H1 (cell line): ENCODE data around the gene DHH. TPM values are rescaled to one million over a fixed set of nuclear protein-coding genes. Genes with fewer than 3 reads are reported as not detected.

Experiments used
- ASH2L ChIP-seq: fragments of 200-600, 300-600 bp; sonication (generic); IDR thresholded peaks from one replicate; pipeline ENCODE4 v1.7.1; 2017; ENCODE audit warnings: low read length
- CBX5 ChIP-seq: fragments of 300-800, 300-1000 bp; sonication (generic); IDR thresholded peaks from 2 replicates; pipeline ENCODE4 v1.7.1; 2016; ENCODE audit warnings: antibody characterized with exemption, low read length, low read depth
- CEBPB ChIP-seq: IDR thresholded peaks from 2 replicates; pipeline ENCODE4 v1.6.1; 2012; ENCODE audit warnings: low read depth, low read length
- CTBP2 ChIP-seq: IDR thresholded peaks from 2 replicates; pipeline ENCODE4 v1.7.0; 2011; ENCODE audit warnings: borderline replicate concordance, mild to moderate bottlenecking, moderate library complexity, mixed read lengths, low read length; ENCODE audit not compliant: insufficient read depth, insufficient read length
- EZH2 ChIP-seq: fragments of 200-600 bp; sonication (generic); IDR thresholded peaks from 2 replicates; pipeline ENCODE4 v1.7.1; 2012; ENCODE audit warnings: low read depth, mild to moderate bottlenecking, moderate library complexity, low read length, inconsistent platforms; ENCODE audit not compliant: severe bottlenecking
- GTF2F1 ChIP-seq: IDR thresholded peaks from 2 replicates; pipeline ENCODE4 v1.6.1; 2012; ENCODE audit warnings: low read depth, low read length, improper control_type of control experiment, borderline replicate concordance
- JUN ChIP-seq: IDR thresholded peaks from 2 replicates; pipeline ENCODE4 v1.6.1; 2011; ENCODE audit warnings: low read depth, mild to moderate bottlenecking, improper control_type of control experiment, low read length
- JUND ChIP-seq: IDR thresholded peaks from 2 replicates; pipeline ENCODE4 v1.6.1; 2011; ENCODE audit warnings: mild to moderate bottlenecking, improper control_type of control experiment, low read length
- KDM1A ChIP-seq: fragments of 200-600, 300-600 bp; sonication (generic); IDR thresholded peaks from 2 replicates; pipeline ENCODE4 v1.7.1; 2016; ENCODE audit warnings: mild to moderate bottlenecking, low read length, borderline replicate concordance
- KDM4A ChIP-seq: IDR thresholded peaks from one replicate; pipeline ENCODE4 v1.7.1; 2012; ENCODE audit warnings: low read depth, mild to moderate bottlenecking, moderate library complexity, low read length, inconsistent platforms; ENCODE audit not compliant: severe bottlenecking
- NANOG ChIP-seq: IDR thresholded peaks from 2 replicates; pipeline ENCODE4 v1.6.1; 2011; ENCODE audit warnings: low read length, low read depth, mild to moderate bottlenecking, inconsistent platforms; ENCODE audit not compliant: insufficient read depth, poor library complexity, severe bottlenecking
- NRF1 ChIP-seq: IDR thresholded peaks from 2 replicates; pipeline ENCODE4 v1.6.1; 2011; ENCODE audit warnings: mild to moderate bottlenecking, low read depth, low read length, improper control_type of control experiment
- RFX5 ChIP-seq: IDR thresholded peaks from 2 replicates; pipeline ENCODE4 v1.6.1; 2011; ENCODE audit warnings: low read depth, low read length, improper control_type of control experiment, borderline replicate concordance
- SIN3A ChIP-seq, 2 experiments: IDR thresholded peaks in 1 of 2; conservative IDR thresholded peaks in 1 of 2; 2 replicates each; pipeline ENCODE4 v1.6.1; 2011 to 2012; ENCODE audit warnings: low read length in 2 of 2, improper control_type of control experiment in 1 of 2, low read depth in 1 of 2, mild to moderate bottlenecking in 1 of 2
- SIX5 ChIP-seq: IDR thresholded peaks from 2 replicates; pipeline ENCODE4 v1.6.1; 2011; ENCODE audit warnings: mild to moderate bottlenecking, low read depth, low read length
- SP2 ChIP-seq: IDR thresholded peaks from 2 replicates; pipeline ENCODE4 v1.6.1; 2012; ENCODE audit warnings: mild to moderate bottlenecking, low read length, inconsistent platforms
- SUZ12 ChIP-seq: fragments of 200-600 bp; sonication (generic); IDR thresholded peaks from 2 replicates; pipeline ENCODE4 v1.6.1; 2012; ENCODE audit warnings: mild to moderate bottlenecking, inconsistent platforms, low read length, moderate library complexity, mixed read lengths
- TAF1 ChIP-seq: IDR thresholded peaks from 2 replicates; pipeline ENCODE4 v1.6.1; 2011; ENCODE audit warnings: mild to moderate bottlenecking, low read depth, low read length
- TBP ChIP-seq: IDR thresholded peaks from 2 replicates; pipeline ENCODE4 v1.6.1; 2011; ENCODE audit warnings: low read depth, low read length, improper control_type of control experiment
- ZNF274 ChIP-seq: IDR thresholded peaks from 2 replicates; pipeline ENCODE4 v1.7.0; 2012; ENCODE audit warnings: low read length, borderline replicate concordance; ENCODE audit errors: extremely low read depth
- polyA plus RNA-seq, 7 experiments: library from polyadenylated mRNA; depleted of rRNA in 3 of 7; stranded (reverse) in 5 of 7; unstranded in 2 of 7; fragments of >200 nt in 5 of 7; fragments of 200-250 nt in 2 of 7; gene quantifications; 1 replicate in 5 of 7; 2 replicates in 1 of 7; 4 replicates in 1 of 7; pipeline versions ENCODE4 v1.2.1 to v1.2.3, GENCODE V29; 2011 to 2013; ENCODE audit warnings: missing spikeins in 2 of 7, mixed read lengths in 2 of 7
- total RNA-seq: library from RNA; stranded (reverse); fragmentation: NEBNext Ultra II Directional; extraction: Animal tissue kit (Norgen Biotek cat#: 25700); gene quantifications from 2 replicates; pipeline ENCODE4 v1.2.1, GENCODE V29; 2021
- TF ChIP-seq, protein P1 (sequence below), 3 experiments: IDR thresholded peaks; 1 replicate in 2 of 3; 2 replicates in 1 of 3; pipeline versions ENCODE4 v1.5.1 to v1.6.1; 2011; ENCODE audit warnings: low read length in 3 of 3, mild to moderate bottlenecking in 3 of 3, inconsistent platforms in 2 of 3, low read depth in 1 of 3, moderate library complexity in 1 of 3; ENCODE audit not compliant: insufficient read depth in 1 of 3; ENCODE audit errors: control extremely low read depth in 1 of 3

Gene DHH
- total and polyA plus RNA-seq, 2 of the 8 experiments (the other 6 are each of a cell fraction or from before 2014, with no cell fraction given), result 0.03 to 0.11 TPM

DNA sequence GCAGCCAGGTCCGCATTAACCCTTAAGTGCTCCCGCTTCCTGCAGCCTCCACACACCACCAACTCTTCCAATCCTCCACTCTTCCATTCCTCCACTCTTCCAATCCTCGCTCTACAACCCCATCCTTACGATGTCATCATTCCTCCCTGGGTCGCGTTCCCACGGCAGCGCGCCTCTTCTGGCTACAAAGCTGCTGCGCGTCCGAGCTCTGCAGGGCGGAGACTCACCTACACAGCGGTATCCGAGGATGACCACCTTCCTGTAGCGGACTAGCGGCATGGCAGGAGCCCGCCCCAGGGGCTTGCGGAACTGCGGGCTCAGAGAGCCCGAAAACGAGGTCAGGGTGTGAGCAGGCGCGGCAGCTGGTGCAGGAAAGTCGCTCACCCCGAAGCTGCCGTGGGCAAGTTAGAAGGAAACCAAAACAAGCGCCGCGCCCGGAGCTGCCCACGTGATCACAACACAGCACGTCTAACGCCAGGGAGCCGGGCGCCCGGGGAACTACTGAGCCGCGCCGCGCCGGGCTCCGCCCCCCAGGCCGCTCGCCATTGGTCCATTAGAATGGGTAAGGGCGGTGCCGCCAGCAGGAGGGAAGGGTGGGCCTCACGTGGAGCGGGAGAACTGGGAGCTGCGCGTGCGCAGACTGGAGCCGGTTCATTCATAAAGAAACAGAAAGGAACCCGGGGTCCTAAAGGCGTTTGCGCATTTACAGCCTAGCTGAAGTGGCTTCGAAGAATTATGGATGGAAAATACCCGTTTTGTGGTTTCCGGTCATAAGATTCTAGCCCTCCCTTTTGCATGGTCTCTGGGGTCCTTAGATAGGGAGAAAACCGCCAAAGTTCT lies 24.9 kb downstream of the DHH start, which contains the start of gene RHEBL1 (continued):
- TF ChIP-seq SUZ12, result no peak
- no peak for TF ChIP-seq ZNF274
- TF ChIP-seq CBX5, result no peak
- TF ChIP-seq TAF1, result no peak
- peak in 1 of 2 experiments; percentile 74; a peak in 2 of 4 replicates for TF ChIP-seq SIN3A (conservative IDR thresholded peaks at IDR 0.05 in 1 of 2, IDR thresholded peaks at IDR 0.05 in 1 of 2; ENCODE audit: low read depth in 1 of 2, low read length in 2 of 2)
- TF ChIP-seq TBP, result no peak; the same call in 1 of the 2 replicates
- TF ChIP-seq SP2, result no peak
- peak; percentile 89 for TF ChIP-seq ASH2L
- TF ChIP-seq CEBPB, result no peak
- TF ChIP-seq JUN, result no peak
- peak; percentile 69 for TF ChIP-seq NRF1
- no peak for TF ChIP-seq EZH2
- TF ChIP-seq SIX5, result no peak
- TF ChIP-seq, protein P1, sequence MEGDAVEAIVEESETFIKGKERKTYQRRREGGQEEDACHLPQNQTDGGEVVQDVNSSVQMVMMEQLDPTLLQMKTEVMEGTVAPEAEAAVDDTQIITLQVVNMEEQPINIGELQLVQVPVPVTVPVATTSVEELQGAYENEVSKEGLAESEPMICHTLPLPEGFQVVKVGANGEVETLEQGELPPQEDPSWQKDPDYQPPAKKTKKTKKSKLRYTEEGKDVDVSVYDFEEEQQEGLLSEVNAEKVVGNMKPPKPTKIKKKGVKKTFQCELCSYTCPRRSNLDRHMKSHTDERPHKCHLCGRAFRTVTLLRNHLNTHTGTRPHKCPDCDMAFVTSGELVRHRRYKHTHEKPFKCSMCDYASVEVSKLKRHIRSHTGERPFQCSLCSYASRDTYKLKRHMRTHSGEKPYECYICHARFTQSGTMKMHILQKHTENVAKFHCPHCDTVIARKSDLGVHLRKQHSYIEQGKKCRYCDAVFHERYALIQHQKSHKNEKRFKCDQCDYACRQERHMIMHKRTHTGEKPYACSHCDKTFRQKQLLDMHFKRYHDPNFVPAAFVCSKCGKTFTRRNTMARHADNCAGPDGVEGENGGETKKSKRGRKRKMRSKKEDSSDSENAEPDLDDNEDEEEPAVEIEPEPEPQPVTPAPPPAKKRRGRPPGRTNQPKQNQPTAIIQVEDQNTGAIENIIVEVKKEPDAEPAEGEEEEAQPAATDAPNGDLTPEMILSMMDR (IDR thresholded peaks at IDR 0.05; ENCODE audit: control extremely low read depth in 1 of 3, insufficient read depth in 1 of 3, low read depth in 1 of 3, low read length in 3 of 3), result no peak
- TF ChIP-seq GTF2F1, result no peak
- TF ChIP-seq CTBP2, result peak; percentile 80
- TF ChIP-seq KDM4A, result peak; percentile 99
- peak; percentile 74 for TF ChIP-seq NANOG
- no peak for TF ChIP-seq RFX5
- TF ChIP-seq JUND, result no peak
- peak; percentile 52; the same call in 1 of the 2 replicates for TF ChIP-seq KDM1A
